ENCODE data around the gene GGCX.
"Not testable (repeated sequence)": the region's sequence is repeated elsewhere in the genome, so short reads cannot be mapped to it uniquely, and the experiment has no call there.

DNA sequence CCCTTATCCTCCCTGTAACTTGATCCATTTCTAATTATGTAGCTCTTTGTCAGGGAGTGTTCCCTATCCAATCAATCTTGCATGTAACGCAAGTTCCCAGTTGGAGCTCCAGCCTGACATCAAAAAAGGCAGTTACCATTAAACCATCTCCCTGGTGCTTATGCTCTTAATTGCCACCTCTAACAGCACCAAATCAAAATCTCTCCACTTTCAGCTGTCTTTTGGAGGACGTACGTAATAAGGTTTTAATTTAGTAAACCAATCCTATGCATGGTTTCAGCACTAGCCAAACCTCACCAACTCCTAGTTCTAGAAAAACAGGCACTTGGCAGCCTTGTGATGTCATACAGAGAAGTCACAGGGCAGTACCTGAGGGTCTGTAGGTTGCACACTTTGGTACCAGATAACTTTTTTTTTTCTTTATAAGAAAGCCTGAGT, 17.0 kb downstream of the GGCX start:
- TF ChIP-seq, protein P1, sequence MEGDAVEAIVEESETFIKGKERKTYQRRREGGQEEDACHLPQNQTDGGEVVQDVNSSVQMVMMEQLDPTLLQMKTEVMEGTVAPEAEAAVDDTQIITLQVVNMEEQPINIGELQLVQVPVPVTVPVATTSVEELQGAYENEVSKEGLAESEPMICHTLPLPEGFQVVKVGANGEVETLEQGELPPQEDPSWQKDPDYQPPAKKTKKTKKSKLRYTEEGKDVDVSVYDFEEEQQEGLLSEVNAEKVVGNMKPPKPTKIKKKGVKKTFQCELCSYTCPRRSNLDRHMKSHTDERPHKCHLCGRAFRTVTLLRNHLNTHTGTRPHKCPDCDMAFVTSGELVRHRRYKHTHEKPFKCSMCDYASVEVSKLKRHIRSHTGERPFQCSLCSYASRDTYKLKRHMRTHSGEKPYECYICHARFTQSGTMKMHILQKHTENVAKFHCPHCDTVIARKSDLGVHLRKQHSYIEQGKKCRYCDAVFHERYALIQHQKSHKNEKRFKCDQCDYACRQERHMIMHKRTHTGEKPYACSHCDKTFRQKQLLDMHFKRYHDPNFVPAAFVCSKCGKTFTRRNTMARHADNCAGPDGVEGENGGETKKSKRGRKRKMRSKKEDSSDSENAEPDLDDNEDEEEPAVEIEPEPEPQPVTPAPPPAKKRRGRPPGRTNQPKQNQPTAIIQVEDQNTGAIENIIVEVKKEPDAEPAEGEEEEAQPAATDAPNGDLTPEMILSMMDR (IDR thresholded peaks at IDR 0.05) = not testable (repeated sequence)
- not testable (repeated sequence) for TF ChIP-seq POLR2AphosphoS5 (IDR thresholded peaks at IDR 0.05)
